GM19463 (cell line): ENCODE data around the gene KCTD15.

Source experiments
- ATAC-seq: cut with Tn5 transposase; IDR thresholded peaks from one replicate; pipeline ENCODE4 v1.9.1; 2021; ENCODE audit warnings: mild to moderate bottlenecking, moderate library complexity; ENCODE audit not compliant: unreplicated experiment

Gene KCTD15

GRCh38 chr19:33841685-33842084, 45.0 kb downstream of the KCTD15 start:
- ATAC-seq = no peak

GRCh38 chr19:33844478-33844877, 47.8 kb downstream of the KCTD15 start:
- ATAC-seq = no peak

DNA sequence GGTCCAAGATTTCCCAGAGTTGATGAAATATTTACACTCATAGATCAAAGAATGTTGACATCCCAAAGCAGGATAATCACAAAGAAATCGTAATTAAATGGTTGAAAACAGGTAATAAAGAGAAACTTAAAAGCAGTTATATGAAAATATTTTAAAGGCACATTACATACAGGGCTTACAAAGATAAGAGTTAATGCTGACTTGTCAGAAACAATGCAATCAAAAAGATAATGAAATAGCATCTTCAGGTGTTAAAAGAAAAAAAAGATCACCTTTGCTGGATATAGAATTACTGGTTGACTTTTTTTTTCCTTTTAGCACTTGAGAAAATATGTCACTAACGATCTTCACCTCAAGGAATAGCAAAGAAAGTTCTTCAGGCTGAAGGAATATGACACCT, 48.8 kb downstream of the KCTD15 start:
- ATAC-seq = no peak

DNA sequence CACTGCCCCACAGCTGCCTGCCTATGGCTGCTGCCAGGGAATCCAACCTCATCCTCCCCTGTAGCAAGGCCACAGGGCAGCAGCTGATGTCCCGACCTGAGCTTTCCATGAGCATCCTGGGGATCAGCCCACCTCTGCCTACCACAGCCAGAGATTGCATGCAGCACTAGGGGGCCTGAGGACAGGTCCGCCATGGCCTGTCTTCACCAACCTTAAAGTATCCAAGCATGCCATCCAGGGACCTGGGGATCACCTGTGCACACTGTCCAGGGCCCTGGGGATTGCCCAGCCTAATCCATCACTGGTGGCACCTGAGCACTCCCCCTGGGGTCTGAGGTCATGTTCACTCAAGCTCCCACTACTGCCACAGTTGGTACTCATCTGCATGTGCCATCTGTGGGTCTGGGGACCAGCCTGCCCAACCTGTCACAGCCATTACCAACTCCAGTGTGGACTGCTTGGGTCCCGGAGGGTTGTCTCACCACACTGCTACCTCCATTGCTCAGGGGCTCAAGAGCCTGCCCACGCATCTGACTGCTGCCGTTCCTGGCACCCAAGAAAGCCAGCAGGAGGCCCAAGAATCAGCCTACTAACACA, 53.0 kb downstream of the KCTD15 start:
- ATAC-seq = no peak

DNA sequence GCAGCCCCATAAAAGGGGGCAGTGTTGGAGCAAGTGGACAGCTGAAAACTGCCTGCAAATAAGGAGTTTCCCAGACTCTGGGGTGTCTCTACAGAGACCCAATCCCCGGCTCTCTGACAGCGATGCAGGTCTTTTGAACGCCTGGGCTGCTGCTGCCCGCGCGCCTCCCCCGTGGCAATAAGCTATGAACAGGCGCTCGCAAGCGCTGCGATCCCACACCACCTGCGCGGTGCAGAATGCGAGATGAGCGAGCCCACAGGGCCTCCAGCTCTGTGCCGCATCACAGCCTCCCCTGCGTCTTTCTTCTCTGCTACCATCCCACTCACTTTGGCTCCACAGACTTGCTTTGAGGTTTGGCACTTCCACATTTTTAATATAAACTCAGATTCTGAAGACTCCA, 62.3 kb downstream of the KCTD15 start:
- ATAC-seq = no peak

DNA sequence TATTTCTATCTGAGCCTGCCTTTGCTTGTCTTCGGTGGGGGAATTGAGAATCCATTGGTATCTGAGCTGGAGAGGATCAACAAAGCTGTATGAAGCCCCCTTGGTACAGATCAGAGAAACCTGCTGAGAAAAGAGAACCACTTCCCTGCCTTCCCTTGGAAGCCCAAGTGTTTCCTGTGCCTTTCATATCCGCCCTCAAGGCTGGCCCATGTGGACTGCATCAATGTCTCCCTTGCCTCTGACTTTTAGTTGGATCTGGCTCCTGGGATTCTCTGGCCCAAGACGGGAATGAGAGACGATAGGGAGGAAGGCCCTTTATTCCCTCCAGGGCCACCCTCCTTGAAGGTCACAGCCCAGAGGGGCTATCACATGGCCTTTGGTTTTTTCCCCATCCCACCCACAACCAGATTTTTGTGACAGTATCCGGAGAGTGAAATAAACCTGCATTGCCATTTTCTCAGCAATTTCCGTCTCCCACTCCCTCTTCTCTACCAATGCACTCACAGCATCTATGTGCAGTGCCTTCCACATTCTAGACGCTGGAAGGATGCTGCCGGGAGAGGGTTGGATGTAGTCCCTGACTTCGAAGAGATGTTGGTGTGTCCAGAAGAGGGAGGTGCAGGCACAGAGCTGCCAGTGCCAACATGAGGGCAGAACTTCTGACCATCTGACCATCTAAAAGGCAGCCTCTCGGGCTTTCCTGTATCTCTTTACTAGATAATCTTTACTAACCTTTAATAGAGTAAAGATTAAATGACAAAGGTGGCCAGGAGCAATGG, 63.8 kb downstream of the KCTD15 start:
- ATAC-seq = no peak

DNA sequence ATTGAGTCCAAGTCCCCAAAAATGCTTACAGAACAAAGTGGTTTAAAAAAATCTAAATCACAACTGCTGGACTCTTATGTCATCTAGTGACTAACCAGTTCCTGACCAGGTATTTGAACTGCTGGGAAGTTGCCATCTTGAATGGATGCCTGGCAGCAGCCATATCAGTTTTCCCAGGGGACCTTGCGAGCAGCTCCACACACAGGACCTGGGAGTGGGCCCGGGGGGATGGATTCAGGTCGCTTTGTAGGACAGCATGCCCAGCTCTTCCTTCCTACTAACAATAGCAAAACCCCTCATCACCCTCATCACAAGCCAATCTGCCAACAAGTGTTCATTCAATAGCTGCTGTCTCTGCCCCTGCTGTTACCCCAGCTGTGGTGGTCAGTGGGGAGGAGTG, 65.3 kb downstream of the KCTD15 start:
- no peak for ATAC-seq

- no peak for ATAC-seq
Measured at GRCh38 chr19:33862981-33863380, 66.3 kb downstream of the KCTD15 start.

GRCh38 chr19:33863436-33863835, 66.8 kb downstream of the KCTD15 start:
- no peak for ATAC-seq

GRCh38 chr19:33864311-33864850, 67.7 kb downstream of the KCTD15 start:
- ATAC-seq = no peak

DNA sequence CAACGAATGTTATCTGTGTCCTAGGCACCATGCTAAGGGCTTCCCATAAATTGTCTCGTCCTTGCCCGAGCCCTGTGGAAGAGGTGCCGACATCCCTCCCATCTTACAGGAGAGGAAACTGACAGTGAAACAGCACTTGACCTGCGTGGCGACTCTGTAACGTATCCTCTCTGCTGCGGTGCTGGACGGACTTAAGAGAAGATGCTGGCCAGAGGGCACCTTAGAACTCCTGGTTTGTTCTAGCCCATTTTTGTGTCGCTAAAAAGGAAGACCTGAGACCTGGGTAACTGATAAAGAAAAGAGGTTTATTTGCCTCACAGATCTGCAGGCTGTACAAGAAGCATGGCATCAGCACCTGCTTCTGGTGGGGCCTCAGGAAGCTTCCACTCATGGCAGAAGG, 68.6 kb downstream of the KCTD15 start:
- ATAC-seq = no peak
